K562 (cell line): ENCODE data around the gene FSTL4. TPM values are rescaled to one million over a fixed set of nuclear protein-coding genes. Genes with fewer than 3 reads are reported as not detected.

Source experiments
- ATAC-seq: fragments of 200-7000 bp; cut with Tn5 transposase; 3 replicates; pipeline ENCODE4 v1.9.1; 2020; ENCODE audit warnings: moderate library complexity
- BruUV-seq: library from RNA; stranded (reverse); fragments of 400-500 nt; replicated peaks from 2 replicates; lab custom pipeline; 2021; lab: Mats Ljungman, UMichigan
- CTCF ChIA-PET: fragments of 300-600 bp; formaldehyde crosslinking; extraction: SDS; loops from one replicate; lab custom pipeline; 2021; ENCODE audit warnings: low intra/inter-chr PET ratio; lab: Yijun Ruan, JAX
- POLR2A ChIA-PET: fragments of 300-600, 350-650 bp; sonication (Branson Sonifier 250); formaldehyde crosslinking; extraction: SDS; loops from one replicate; lab custom pipeline; 2021; ENCODE audit warnings: antibody characterized with exemption, inconsistent platforms; lab: Yijun Ruan, JAX
- DNase-seq, 4 experiments: peaks; one replicate each; pipeline versions ENCODE4 v3.0.0 to v3.0.0-alpha.2; 2011 to 2018; ENCODE audit warnings: low spot score in 3 of 4, mixed read lengths in 3 of 4; ENCODE audit errors: extremely low read depth in 1 of 4
- FAIRE-seq: peaks from 2 replicates; lab custom pipeline; 2011; peaks lifted over from hg19 to GRCh38; lab: Jason Lieb, UNC
- H2AFZ ChIP-seq: 2 replicates; pipeline ENCODE4 v1.6.0; 2011; ENCODE audit warnings: low read depth, low read length, control low read depth, inconsistent platforms
- H3K27ac ChIP-seq: fragments of 200-600 bp; 3 replicates; pipeline ENCODE4 v1.8.0; 2011; ENCODE audit warnings: low read depth, mild to moderate bottlenecking, control low read depth, inconsistent platforms, low read length, moderate library complexity, mixed read lengths; ENCODE audit errors: extremely low read depth
- H3K27me3 ChIP-seq, 2 experiments: fragments of 300-600 bp in 1 of 2; 2 replicates in 1 of 2; 3 replicates in 1 of 2; pipeline versions ENCODE4 v1.6.0 to v1.8.0; 2011; ENCODE audit warnings: inconsistent platforms in 2 of 2, low read length in 2 of 2, mild to moderate bottlenecking in 1 of 2, mixed read lengths in 1 of 2, moderate library complexity in 1 of 2; ENCODE audit not compliant: control insufficient read depth in 2 of 2, insufficient read depth in 2 of 2
- H3K36me3 ChIP-seq: fragments of 300-600 bp; 3 replicates; pipeline ENCODE4 v1.8.0; 2011; ENCODE audit warnings: mild to moderate bottlenecking, low read length, inconsistent platforms; ENCODE audit not compliant: control insufficient read depth, insufficient read depth
- H3K4me1 ChIP-seq, 2 experiments: fragments of 200-600 bp in 1 of 2; replicated peaks in 1 of 2; 2 replicates in 1 of 2; 3 replicates in 1 of 2; pipeline versions ENCODE4 v1.5.1 to v1.8.0; 2011; ENCODE audit warnings: inconsistent platforms in 2 of 2, low read length in 2 of 2, mild to moderate bottlenecking in 1 of 2, mixed read lengths in 1 of 2, moderate library complexity in 1 of 2; ENCODE audit not compliant: control insufficient read depth in 2 of 2, insufficient read depth in 2 of 2
- H3K4me2 ChIP-seq: 2 replicates; pipeline ENCODE4 v1.6.1; 2011; ENCODE audit warnings: low read length, control low read depth, inconsistent platforms, mixed read lengths; ENCODE audit not compliant: insufficient read depth
- H3K4me3 ChIP-seq: fragments of 200-600 bp; sonication (generic), shearing (Covaris generic); 2 replicates; pipeline ENCODE4 v1.5.1; 2016; ENCODE audit warnings: control low read depth, inconsistent platforms
- H3K79me2 ChIP-seq: fragments of 200-600 bp; 3 replicates; pipeline ENCODE4 v1.8.0; 2011; ENCODE audit warnings: low read length, inconsistent platforms; ENCODE audit not compliant: control insufficient read depth, insufficient read depth
- H3K9ac ChIP-seq, 2 experiments: 2 replicates each; pipeline versions ENCODE4 v1.6.0 to v1.6.1; 2011; ENCODE audit warnings: low read depth in 2 of 2, low read length in 2 of 2, control low read depth in 1 of 2, inconsistent platforms in 1 of 2, mild to moderate bottlenecking in 1 of 2, mixed read lengths in 1 of 2; ENCODE audit not compliant: insufficient read depth in 1 of 2
- H3K9me1 ChIP-seq: one replicate; pipeline ENCODE4 v1.6.0; 2011; ENCODE audit warnings: inconsistent platforms, mild to moderate bottlenecking, low read length, moderate library complexity; ENCODE audit not compliant: control insufficient read depth, insufficient read depth
- H3K9me3 ChIP-seq: replicated peaks from 2 replicates; pipeline ENCODE4 v1.5.1; 2011; ENCODE audit warnings: low read depth, low read length, inconsistent platforms; ENCODE audit not compliant: control insufficient read depth, insufficient read depth
- H4K20me1 ChIP-seq: replicated peaks from 2 replicates; pipeline ENCODE4 v1.6.1; 2011; ENCODE audit warnings: low read length, inconsistent platforms, mixed read lengths; ENCODE audit not compliant: control insufficient read depth, insufficient read depth
- ATF3 ChIP-seq, 2 experiments: fragments of 450-650 bp in 1 of 2; sonication (generic) in 1 of 2; formaldehyde crosslinking in 1 of 2; IDR thresholded peaks in 1 of 2; conservative IDR thresholded peaks in 1 of 2; 2 replicates each; pipeline versions ENCODE4 v1.6.1 to v1.8.1; 2016 to 2023; ENCODE audit warnings: mild to moderate bottlenecking in 2 of 2, moderate library complexity in 2 of 2, inconsistent platforms in 1 of 2, missing genetic modification reagents in 1 of 2
- ATF6 ChIP-seq: sonication (generic); formaldehyde crosslinking; IDR thresholded peaks from 2 replicates; pipeline ENCODE4 v1.4.0; 2020; ENCODE audit warnings: mild to moderate bottlenecking, missing genetic modification reagents
- CCAR2 ChIP-seq: fragments of 200-400 bp; formaldehyde crosslinking; IDR thresholded peaks from 2 replicates; pipeline ENCODE4 v1.6.1; 2017; ENCODE audit warnings: mild to moderate bottlenecking, low read depth, low read length
- HES1 ChIP-seq: fragments of 450-650 bp; IDR thresholded peaks from 2 replicates; pipeline ENCODE4 v1.6.1; 2016; ENCODE audit warnings: low read depth, mild to moderate bottlenecking, moderate library complexity
- JUN ChIP-seq, 2 experiments: sonication (generic) in 1 of 2; formaldehyde crosslinking in 1 of 2; IDR thresholded peaks; 2 replicates each; pipeline versions ENCODE4 v1.6.1 to v1.8.0; 2012 to 2022; ENCODE audit warnings: borderline replicate concordance in 2 of 2, mild to moderate bottlenecking in 2 of 2, improper control_type of control experiment in 1 of 2, low read depth in 1 of 2, low read length in 1 of 2, missing genetic modification reagents in 1 of 2
- MLX ChIP-seq, 2 experiments: fragments of 450-650 bp in 1 of 2; sonication (generic) in 1 of 2; formaldehyde crosslinking; conservative IDR thresholded peaks; 2 replicates each; pipeline versions ENCODE4 v1.4.0 to v1.8.1; 2020 to 2022; ENCODE audit warnings: mild to moderate bottlenecking in 1 of 2, missing genetic modification reagents in 1 of 2
- POLR2B ChIP-seq: fragments of 450-650 bp; IDR thresholded peaks from 2 replicates; pipeline ENCODE4 v1.6.1; 2018; ENCODE audit warnings: low read depth; ENCODE audit not compliant: partially characterized antibody
- PTBP1 ChIP-seq: fragments of 200-400 bp; formaldehyde crosslinking; IDR thresholded peaks from 2 replicates; pipeline ENCODE4 v1.6.1; 2017; ENCODE audit warnings: low read depth, low read length
- RUNX1 ChIP-seq: sonication (generic); IDR thresholded peaks from 2 replicates; pipeline ENCODE4 v1.6.1; 2016; ENCODE audit warnings: antibody characterized with exemption, low read depth
- SMAD2 ChIP-seq: fragments of 150-350 bp; IDR thresholded peaks from 2 replicates; pipeline ENCODE4 v1.6.1; 2014; ENCODE audit warnings: low read depth, mild to moderate bottlenecking, low read length
- SRSF9 ChIP-seq: fragments of 200-400 bp; formaldehyde crosslinking; IDR thresholded peaks from 2 replicates; pipeline ENCODE4 v1.6.1; 2017; ENCODE audit warnings: low read depth, low read length, borderline replicate concordance
- TBL1XR1 ChIP-seq, 2 experiments: IDR thresholded peaks; 2 replicates each; pipeline ENCODE4 v1.6.1; 2012; ENCODE audit warnings: improper control_type of control experiment in 2 of 2, low read length in 2 of 2, mild to moderate bottlenecking in 1 of 2
- ZBED1 ChIP-seq: IDR thresholded peaks from 2 replicates; pipeline ENCODE4 v1.6.1; 2014
- ZC3H8 ChIP-seq: fragments of 450-650 bp; IDR thresholded peaks from 2 replicates; pipeline ENCODE4 v1.6.1; 2017
- ZKSCAN8 ChIP-seq: fragments of 200-800 bp; sonication (Bioruptor generic); IDR thresholded peaks from 2 replicates; pipeline ENCODE4 v1.6.1; 2016; ENCODE audit warnings: missing genetic modification characterization, missing compliant biosample characterization
- ZNF165 ChIP-seq: fragments of 250-450 bp; sonication (Bioruptor Pico); IDR thresholded peaks from 2 replicates; pipeline ENCODE4 v1.4.0; 2020; ENCODE audit warnings: borderline replicate concordance
- ZNF384 ChIP-seq: IDR thresholded peaks from 2 replicates; pipeline ENCODE4 v1.6.1; 2012; ENCODE audit warnings: low read depth, low read length, improper control_type of control experiment
- WGBS: fragments of 100-300 bp; shearing (Covaris generic); methylation state at CpG from one replicate; pipeline ENCODE4 v1.1.6; 2016; ENCODE audit warnings: low coverage, mixed read lengths; ENCODE audit not compliant: insufficient coverage; ENCODE audit errors: missing lambda C conversion rate; 5-methylcytosine and 5-hydroxymethylcytosine counted together
- in situ Hi-C: fragments of 300-500 bp; cut with MboI; formaldehyde crosslinking; loops from 4 replicates; pipeline ENCODE4 v1.15.0; 2018; ENCODE audit warnings: inconsistent platforms, mixed read lengths
- intact Hi-C: fragments of 100-400 bp; cut with micrococcal nuclease; formaldehyde crosslinking; loops from 2 replicates; pipeline ENCODE4 v1.14.2; 2022
- polyA plus RNA-seq, 8 experiments: library from polyadenylated mRNA; depleted of rRNA in 4 of 8; stranded (reverse) in 5 of 8; unstranded in 3 of 8; fragments of >200 nt; fragmentation: Nextera tagmentation in 2 of 8; fragmentation: Illumina TruSeq in 1 of 8; extraction: Ambion mirVana in 2 of 8; extraction: Trizol in 1 of 8; gene quantifications; 2 replicates each; pipeline versions ENCODE4 v1.2.1 to v1.2.3, GENCODE V29; 2011 to 2014; ENCODE audit warnings: inconsistent platforms in 1 of 8, missing spikeins in 1 of 8
- total RNA-seq, 7 experiments: library from RNA; depleted of rRNA in 6 of 7; stranded (reverse); fragments of >200 nt in 6 of 7; fragmentation: Illumina TruSeq in 2 of 7; extraction: Trizol in 2 of 7; gene quantifications; 2 replicates each; pipeline versions ENCODE4 v1.2.1 to v1.2.3, GENCODE V29; 2011 to 2021; ENCODE audit warnings: low replicate concordance in 1 of 7

The FSTL4 gene
- total and polyA plus RNA-seq, 9 of the 15 experiments (the other 6 are each of a cell fraction or from before 2014, with no cell fraction given), result 0.08 to 0.18 (median 0.10) TPM; not detected in 5

- peaks cover 3% of the 10 kb centered on the region in 2 experiments; a peak in 2 of 5 replicates for H3K4me1 ChIP-seq
- H3K9me1 ChIP-seq, result no peaks in the 10 kb centered on the region
- intact Hi-C loops (no loop called here), in situ Hi-C loops (no loop called here)
- CTCF ChIA-PET, result no interaction called here
- H3K4me2 ChIP-seq, result no peak overlapping the region
- no peaks in the 10 kb centered on the region for H3K79me2 ChIP-seq
- DNase-seq (no peak), FAIRE-seq (no peak), ATAC-seq (no peak)
- H2AFZ ChIP-seq, result no peak overlapping the region
- no peak overlapping the region for H3K27ac ChIP-seq
- H3K36me3 ChIP-seq, result no peaks in the 10 kb centered on the region
- H3K27me3 ChIP-seq, result peaks cover 12 to 55% of the 10 kb centered on the region in 2 experiments; a peak in 4 of 5 replicates
- POLR2A ChIA-PET, result interaction anchor here (0.9 kb wide), 1 partner anchor 99 kb away, joined by 3 read pairs; no protein-coding TSS in a partner anchor
- H3K4me3 ChIP-seq, result no peak overlapping the region
- no peak overlapping the region for H3K9ac ChIP-seq
- BruUV-seq, result no TSS peak
- 0 out of 2 replicates have a peak, but pooled peaks cover 3% of the 10 kb centered on the region for H4K20me1 ChIP-seq
- no peaks in the 10 kb centered on the region for H3K9me3 ChIP-seq
- WGBS, result 0% methylated on average over 4 of the region's 4 CpGs
- TF ChIP-seq ATF6 (no peak), TBL1XR1 (IDR thresholded peaks at IDR 0.05; ENCODE audit: low read length in 2 of 2) (no peak), MLX (CRISPR knock-in tag; conservative IDR thresholded peaks at IDR 0.05) (no peak), POLR2B (no peak), SRSF9 (no peak), CCAR2 (no peak), JUN (IDR thresholded peaks at IDR 0.05; ENCODE audit: borderline replicate concordance, low read depth, low read length) (no peak), JUN (CRISPR knock-in tag; IDR thresholded peaks at IDR 0.05; ENCODE audit: borderline replicate concordance) (no peak), HES1 (no peak), ZBED1 (no peak), ZKSCAN8 (CRISPR knock-in tag) (no peak), ZNF384 (no peak), RUNX1 (no peak), ZNF165 (CRISPR knock-in tag) (no peak), PTBP1 (no peak), ATF3 (IDR thresholded peaks at IDR 0.05) (no peak), ATF3 (CRISPR knock-in tag; conservative IDR thresholded peaks at IDR 0.05) (no peak), ZC3H8 (no peak), SMAD2 (no peak)
These were observed 83.5 kb downstream of the FSTL4 start for GRCh38 chr5:133528841-133529240.
